Measurements from ENCODE around the gene TPRG1L. TPM values are rescaled to one million over a fixed set of nuclear protein-coding genes. Genes with fewer than 3 reads are reported as not detected.

The TPRG1L gene
- total and polyA plus RNA-seq, 10 of the 15 experiments (the other 5 are each of a cell fraction or from before 2014, with no cell fraction given), result 1.5 to 16.5 (median 8.0) TPM

- TF ChIP-seq ETV6 (conservative IDR thresholded peaks at IDR 0.05 in 1 of 2, IDR thresholded peaks at IDR 0.05 in 1 of 2; ENCODE audit: borderline replicate concordance in 1 of 2, low read depth in 1 of 2), result peak in 1 of 2 experiments; percentile 100; a peak in 2 of 4 replicates
- no peak for TF ChIP-seq ZZZ3 (IDR thresholded peaks at IDR 0.05; ENCODE audit: control insufficient read depth, insufficient read length, low read depth)
- TF ChIP-seq IRF5 (IDR thresholded peaks at IDR 0.05; ENCODE audit: borderline replicate concordance), result no peak
- TF ChIP-seq ZNF217 (IDR thresholded peaks at IDR 0.05), result no peak; the same call in 1 of the 2 replicates
- no peak for TF ChIP-seq PAX8 (IDR thresholded peaks at IDR 0.05)
- no peak for TF ChIP-seq MYC (IDR thresholded peaks at IDR 0.05; ENCODE audit: insufficient read depth, insufficient read length, insufficient replicate concordance, low read length, severe bottlenecking)
- TF ChIP-seq MAX (IDR thresholded peaks at IDR 0.05; ENCODE audit: low read depth, low read length), result peak; percentile 44; the same call in 1 of the 2 replicates
- no peak for TF ChIP-seq HDAC2 (IDR thresholded peaks at IDR 0.05)
- TF ChIP-seq SIN3A (IDR thresholded peaks at IDR 0.05; ENCODE audit: low read depth, low read length), result 0 out of 2 replicates have a peak, but pooled peaks have one; percentile 44
Observed at GRCh38 chr1:3676581-3677470, 52.0 kb downstream of the TPRG1L start (continued).

All from GM12878 (cell line).